A673 (cell line): Measurements from ENCODE around the gene RPS6KA1.

Experiments used
- CTCF ChIP-seq: fragments of 300-800, 200-600 bp; sonication (generic); conservative IDR thresholded peaks from 2 replicates; pipeline ENCODE4 v1.5.1; 2017; ENCODE audit warnings: low read depth, mild to moderate bottlenecking, antibody characterized with exemption, low read length, moderate library complexity, mixed read lengths
- EZH2 ChIP-seq: fragments of 200-600 bp; sonication (generic); IDR thresholded peaks from 2 replicates; pipeline ENCODE4 v1.6.1; 2017; ENCODE audit warnings: borderline replicate concordance, low read depth, mild to moderate bottlenecking, mixed read lengths, antibody characterized with exemption, low read length; ENCODE audit not compliant: poor library complexity, severe bottlenecking

- TF ChIP-seq CTCF (no peak), EZH2 (no peak)
These were observed 45.2 kb downstream of the RPS6KA1 start for GRCh38 chr1:26574719-26575251.
